Right lobe of liver (tissue), 4 donors: ENCODE measurements around the gene MINDY3.

Experiments used
- POLR2A ChIP-seq: fragments of 450-650 bp; IDR thresholded peaks from one replicate; pipeline ENCODE4 v1.6.1; 2017; ENCODE audit warnings: antibody characterized with exemption, mild to moderate bottlenecking
- TF ChIP-seq, protein P1 (sequence below), 4 donors: fragments of 200-600 bp in 3 of 4; fragments of 450-650 bp in 1 of 4; IDR thresholded peaks; one replicate each; pipeline versions ENCODE4 v1.5.1 to v1.8.0; 2016 to 2022; ENCODE audit warnings: antibody characterized with exemption in 4 of 4, mild to moderate bottlenecking in 2 of 4
- donor health status: DM: no; HTN: no; CAD: no.
- donor health status: DM: no; HTN: no; CAD: no.
- donor health status: DM: no; HTN: yes; CAD: no.

DNA sequence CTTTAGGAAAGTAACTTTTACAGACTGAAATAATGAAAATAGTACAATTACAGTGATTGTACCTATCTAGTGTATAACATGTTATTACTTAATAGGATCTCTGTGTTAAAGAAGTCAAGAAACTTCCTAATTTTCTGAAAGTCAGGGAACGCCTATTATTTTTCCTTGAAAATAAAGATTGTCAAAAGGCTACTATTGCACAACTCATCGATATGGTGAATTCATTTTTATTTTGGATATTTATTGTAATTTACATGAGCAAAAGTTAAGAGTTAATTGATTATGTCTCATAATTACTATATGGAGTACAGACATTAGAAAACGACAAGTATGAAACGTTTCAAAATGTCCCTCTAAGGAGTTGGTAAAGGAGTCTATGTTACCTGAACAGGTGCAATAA lies 12.8 kb downstream of the MINDY3 start:
- TF ChIP-seq, protein P1, sequence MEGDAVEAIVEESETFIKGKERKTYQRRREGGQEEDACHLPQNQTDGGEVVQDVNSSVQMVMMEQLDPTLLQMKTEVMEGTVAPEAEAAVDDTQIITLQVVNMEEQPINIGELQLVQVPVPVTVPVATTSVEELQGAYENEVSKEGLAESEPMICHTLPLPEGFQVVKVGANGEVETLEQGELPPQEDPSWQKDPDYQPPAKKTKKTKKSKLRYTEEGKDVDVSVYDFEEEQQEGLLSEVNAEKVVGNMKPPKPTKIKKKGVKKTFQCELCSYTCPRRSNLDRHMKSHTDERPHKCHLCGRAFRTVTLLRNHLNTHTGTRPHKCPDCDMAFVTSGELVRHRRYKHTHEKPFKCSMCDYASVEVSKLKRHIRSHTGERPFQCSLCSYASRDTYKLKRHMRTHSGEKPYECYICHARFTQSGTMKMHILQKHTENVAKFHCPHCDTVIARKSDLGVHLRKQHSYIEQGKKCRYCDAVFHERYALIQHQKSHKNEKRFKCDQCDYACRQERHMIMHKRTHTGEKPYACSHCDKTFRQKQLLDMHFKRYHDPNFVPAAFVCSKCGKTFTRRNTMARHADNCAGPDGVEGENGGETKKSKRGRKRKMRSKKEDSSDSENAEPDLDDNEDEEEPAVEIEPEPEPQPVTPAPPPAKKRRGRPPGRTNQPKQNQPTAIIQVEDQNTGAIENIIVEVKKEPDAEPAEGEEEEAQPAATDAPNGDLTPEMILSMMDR (IDR thresholded peaks at IDR 0.05) = no peak
- TF ChIP-seq POLR2A = no peak
